Trophoblast cell (in vitro differentiated cells and primary cell): ENCODE data around the gene ADSS1.

Experiments used
- DNase-seq, 2 donors: peaks; one replicate each; pipeline ENCODE4 v3.0.0-alpha.2; 2016
- H2AFZ ChIP-seq: 2 replicates; pipeline ENCODE4 v1.6.1; 2013; ENCODE audit warnings: low read length, moderate library complexity, mild to moderate bottlenecking; ENCODE audit not compliant: insufficient read depth, poor library complexity
- H2AK5ac ChIP-seq: 2 replicates; pipeline ENCODE4 v1.6.1; 2013; ENCODE audit warnings: mild to moderate bottlenecking, low read length
- H2BK120ac ChIP-seq: 2 replicates; pipeline ENCODE4 v1.6.1; 2013; ENCODE audit warnings: low read length, mild to moderate bottlenecking, moderate library complexity; ENCODE audit not compliant: insufficient read depth, poor library complexity
- H2BK12ac ChIP-seq: 2 replicates; pipeline ENCODE4 v1.6.1; 2013; ENCODE audit warnings: mild to moderate bottlenecking, low read length, moderate library complexity
- H2BK5ac ChIP-seq: 2 replicates; pipeline ENCODE4 v1.6.1; 2013; ENCODE audit warnings: low read length, low read depth, moderate library complexity, mild to moderate bottlenecking; ENCODE audit not compliant: poor library complexity
- H3K14ac ChIP-seq: 2 replicates; pipeline ENCODE4 v1.6.1; 2013; ENCODE audit warnings: mild to moderate bottlenecking, low read length
- H3K18ac ChIP-seq: 2 replicates; pipeline ENCODE4 v1.6.1; 2013; ENCODE audit warnings: mild to moderate bottlenecking, low read length
- H3K23ac ChIP-seq: 2 replicates; pipeline ENCODE4 v1.6.1; 2013; ENCODE audit warnings: low read length
- H3K27ac ChIP-seq: 2 replicates; pipeline ENCODE4 v1.5.1; 2013; ENCODE audit warnings: low read depth, mild to moderate bottlenecking, inconsistent platforms, low read length, moderate library complexity
- H3K27me3 ChIP-seq: 2 replicates; pipeline ENCODE4 v1.6.1; 2013; ENCODE audit warnings: inconsistent platforms, mild to moderate bottlenecking, low read length, moderate library complexity; ENCODE audit not compliant: insufficient read depth
- H3K36me3 ChIP-seq, 2 experiments: 1 replicate in 1 of 2; 2 replicates in 1 of 2; pipeline ENCODE4 v1.6.1; 2013; ENCODE audit warnings: low read length in 2 of 2, mild to moderate bottlenecking in 2 of 2, moderate library complexity in 1 of 2; ENCODE audit not compliant: insufficient read depth in 2 of 2, control insufficient read depth in 1 of 2
- H3K4ac ChIP-seq: 2 replicates; pipeline ENCODE4 v1.6.1; 2013; ENCODE audit warnings: low read depth, mild to moderate bottlenecking, low read length, moderate library complexity
- H3K4me1 ChIP-seq, 2 experiments: 1 replicate in 1 of 2; 2 replicates in 1 of 2; pipeline ENCODE4 v1.6.1; 2013; ENCODE audit warnings: low read length in 2 of 2, mild to moderate bottlenecking in 2 of 2, moderate library complexity in 1 of 2; ENCODE audit not compliant: insufficient read depth in 2 of 2, control insufficient read depth in 1 of 2
- H3K4me2 ChIP-seq: 2 replicates; pipeline ENCODE4 v1.6.1; 2013; ENCODE audit warnings: inconsistent platforms, mild to moderate bottlenecking, low read length, moderate library complexity
- H3K4me3 ChIP-seq: 2 replicates; pipeline ENCODE4 v1.5.1; 2013; ENCODE audit warnings: mild to moderate bottlenecking, low read depth, low read length, inconsistent platforms
- H3K79me1 ChIP-seq: one replicate; pipeline ENCODE4 v1.6.1; 2013; ENCODE audit warnings: low read length
- H3K79me2 ChIP-seq: 2 replicates; pipeline ENCODE4 v1.6.1; 2013; ENCODE audit warnings: low read length, mild to moderate bottlenecking; ENCODE audit not compliant: control insufficient read depth, insufficient read depth, poor library complexity
- H3K9ac ChIP-seq: 2 replicates; pipeline ENCODE4 v1.6.1; 2013; ENCODE audit warnings: mild to moderate bottlenecking, low read length
- H3K9me3 ChIP-seq: 2 replicates; pipeline ENCODE4 v1.6.1; 2013; ENCODE audit warnings: low read depth, mild to moderate bottlenecking, control low read depth, inconsistent platforms, low read length; ENCODE audit not compliant: insufficient read depth
- H4K12ac ChIP-seq: 2 replicates; pipeline ENCODE4 v1.6.1; 2013; ENCODE audit warnings: low read depth, mild to moderate bottlenecking, low read length, moderate library complexity
- H4K8ac ChIP-seq: 2 replicates; pipeline ENCODE4 v1.6.1; 2013; ENCODE audit warnings: low read depth, mild to moderate bottlenecking, low read length, moderate library complexity
- H4K91ac ChIP-seq: one replicate; pipeline ENCODE4 v1.6.1; 2013; ENCODE audit warnings: low read depth, mild to moderate bottlenecking, low read length, moderate library complexity
- WGBS: extraction: QIAGEN DNeasy Blood & Tissue Kit; methylation state at CpG from one replicate; pipeline ENCODE4 v1.1.7; 2013; ENCODE audit warnings: missing lambda C conversion rate; ENCODE audit not compliant: insufficient read length, insufficient coverage; ENCODE audit errors: extremely low coverage; 5-methylcytosine and 5-hydroxymethylcytosine counted together

The ADSS1 gene

DNA sequence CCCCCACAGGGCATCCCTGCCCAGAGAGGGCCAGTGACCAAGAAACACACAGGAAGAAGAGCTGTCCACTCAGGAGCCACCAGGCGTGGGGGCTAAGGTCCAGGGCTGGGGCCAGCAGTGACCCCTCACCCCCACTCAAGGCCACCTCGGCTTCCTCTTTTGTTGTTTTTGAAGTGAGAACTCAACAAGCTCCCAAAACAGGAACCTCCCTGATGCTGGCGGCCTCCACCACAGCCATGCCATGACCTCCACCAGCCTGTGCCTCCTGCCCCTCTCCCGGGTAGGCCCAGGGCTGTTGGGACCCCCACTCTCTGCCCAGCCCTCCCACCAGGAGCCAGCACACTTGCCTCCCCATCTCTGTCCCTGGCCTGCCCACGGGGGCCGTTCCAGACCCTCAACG is 63.7 kb downstream of the ADSS1 start:
- H3K27me3 ChIP-seq: no peaks in the 10 kb centered on the region
- no peak overlapping the region for H2AK5ac ChIP-seq
- H3K9me3 ChIP-seq: peaks cover 4% of the 10 kb centered on the region
- peak overlapping the region; percentile 4 for H3K4ac ChIP-seq
- H3K4me3 ChIP-seq: no peak overlapping the region
- no peak overlapping the region for H2AFZ ChIP-seq
- H3K23ac ChIP-seq: no peak overlapping the region
- no peak for DNase-seq
- no peaks in the 10 kb centered on the region for H3K4me1 ChIP-seq
- no peak overlapping the region for H3K27ac ChIP-seq
- H3K79me2 ChIP-seq: peaks cover 7% of the 10 kb centered on the region
- H2BK120ac ChIP-seq: no peak overlapping the region
- no peak overlapping the region for H4K12ac ChIP-seq
- no peak overlapping the region for H2BK12ac ChIP-seq
- no peak overlapping the region for H3K4me2 ChIP-seq
- H3K79me1 ChIP-seq: no peaks in the 10 kb centered on the region
- no peak overlapping the region for H2BK5ac ChIP-seq
- H3K9ac ChIP-seq: no peak overlapping the region
- H3K36me3 ChIP-seq: peaks cover 92 to 93% of the 10 kb centered on the region in 2 experiments
- H4K91ac ChIP-seq: no peak overlapping the region
- no peak overlapping the region for H3K14ac ChIP-seq
- H3K18ac ChIP-seq: peak overlapping the region; percentile 25
- WGBS: no CpG with 5 or more reads among the region's 7 CpGs
- peak overlapping the region; percentile 4 for H4K8ac ChIP-seq

DNA sequence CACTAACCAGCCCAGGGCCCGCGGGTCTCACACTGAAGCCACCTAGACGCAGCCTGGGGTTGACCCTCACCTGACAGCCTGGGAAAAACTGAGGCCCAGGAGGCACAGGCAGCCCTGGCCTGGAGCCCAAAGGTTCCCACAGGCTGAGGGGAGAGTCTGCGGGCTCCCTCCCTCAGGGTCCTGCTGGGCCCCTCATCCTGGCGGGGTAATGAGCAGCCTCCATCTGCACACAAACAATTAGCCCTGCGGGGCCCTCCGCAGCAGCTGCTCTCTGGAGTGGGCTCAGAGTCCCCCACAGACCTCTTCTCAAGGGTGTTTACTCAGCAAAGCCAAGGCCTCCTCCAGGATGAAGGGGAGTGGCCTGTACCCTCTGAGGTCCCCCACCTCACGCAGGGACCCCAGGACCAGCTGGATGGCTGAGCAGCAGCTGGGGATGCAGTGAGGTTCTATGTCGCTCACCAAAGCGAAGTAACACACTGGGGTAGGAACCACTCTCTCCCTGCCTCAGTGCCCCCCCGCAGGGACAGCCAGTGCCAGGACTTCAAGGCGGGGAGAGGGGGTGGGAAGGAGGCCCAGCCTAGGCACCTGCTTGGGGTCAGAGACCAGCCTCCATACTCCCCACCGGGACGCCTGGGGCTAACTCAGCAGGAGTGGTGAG is 64.3 kb downstream of the ADSS1 start:
- H3K4me3 ChIP-seq: no peak overlapping the region
- peak; percentile 41 to 59 for DNase-seq
- peak overlapping the region; percentile 4 for H4K8ac ChIP-seq
- no CpG with 5 or more reads among the region's 14 CpGs for WGBS
- H3K9ac ChIP-seq: no peak overlapping the region
- no peaks in the 10 kb centered on the region for H3K79me1 ChIP-seq
- no peak overlapping the region for H4K91ac ChIP-seq
- peaks cover under 1 to 3% of the 10 kb centered on the region in 2 experiments for H3K4me1 ChIP-seq
- H3K27me3 ChIP-seq: no peaks in the 10 kb centered on the region
- H3K36me3 ChIP-seq: peaks cover 91 to 92% of the 10 kb centered on the region in 2 experiments
- peaks cover 7% of the 10 kb centered on the region for H3K79me2 ChIP-seq
- H2BK120ac ChIP-seq: no peak overlapping the region
- peak overlapping the region; percentile 38 for H3K23ac ChIP-seq
- no peak overlapping the region for H2AK5ac ChIP-seq
- H2BK5ac ChIP-seq: no peak overlapping the region
- no peak overlapping the region for H2BK12ac ChIP-seq
- H4K12ac ChIP-seq: no peak overlapping the region
- no peak overlapping the region for H3K4ac ChIP-seq
- H3K18ac ChIP-seq: no peak overlapping the region
- no peak overlapping the region for H3K4me2 ChIP-seq
- H3K27ac ChIP-seq: no peak overlapping the region
- peaks cover 4% of the 10 kb centered on the region for H3K9me3 ChIP-seq
- no peak overlapping the region for H3K14ac ChIP-seq
- no peak overlapping the region for H2AFZ ChIP-seq

DNA sequence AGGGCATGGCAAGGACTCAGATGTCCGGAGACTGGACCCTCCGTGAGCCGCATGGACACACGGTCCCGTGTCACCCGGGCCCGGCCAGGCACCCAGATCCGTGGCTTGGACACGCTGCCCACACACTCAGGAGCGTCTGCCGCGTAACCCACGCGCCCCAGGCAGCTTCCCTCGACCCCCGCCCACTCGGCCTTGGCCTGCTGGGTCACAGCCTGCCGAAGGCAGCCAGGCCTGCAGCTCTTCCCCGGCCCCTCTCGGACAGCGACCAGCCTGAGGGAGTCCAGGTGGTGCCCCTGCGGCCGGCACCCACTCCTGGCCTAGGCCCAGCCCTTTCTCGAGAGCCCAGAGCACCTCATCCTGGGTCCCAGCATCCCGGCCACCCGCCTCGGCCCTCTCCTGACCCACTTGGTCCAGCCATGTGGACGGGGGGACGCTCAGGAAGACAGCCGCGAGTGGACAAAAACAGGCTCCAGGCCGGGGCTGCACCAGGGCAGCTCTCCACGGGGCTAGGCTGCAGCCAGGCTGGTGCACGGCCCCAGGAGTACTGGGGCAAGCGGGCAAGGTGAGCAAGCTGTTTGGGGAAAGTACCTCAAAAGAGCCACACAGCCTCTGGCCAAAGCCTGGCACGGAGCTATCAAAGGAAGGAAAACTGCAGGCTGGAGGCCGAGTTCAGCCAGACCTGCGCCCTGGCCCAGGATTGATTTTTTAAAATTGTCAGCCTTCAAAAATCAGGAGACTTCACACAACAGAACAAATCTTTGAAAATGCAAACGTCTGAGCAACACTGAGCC is 65.0 kb downstream of the ADSS1 start:
- Histone ChIP-seq H3K18ac (no peak overlapping the region), H3K4me1 (peaks cover 8 to 11% of the 10 kb centered on the region in 2 experiments), H3K27me3 (no peaks in the 10 kb centered on the region), H2AFZ (no peak overlapping the region), H3K9me3 (peaks cover 4% of the 10 kb centered on the region), H3K79me2 (peaks cover 11% of the 10 kb centered on the region), H2BK12ac (no peak overlapping the region), H3K14ac (no peak overlapping the region), H4K91ac (no peak overlapping the region), H3K4me3 (no peak overlapping the region), H3K27ac (no peak overlapping the region), H3K36me3 (peaks cover 84 to 88% of the 10 kb centered on the region in 2 experiments), H4K8ac (no peak overlapping the region), H2BK120ac (no peak overlapping the region), H3K4me2 (no peak overlapping the region), H3K23ac (no peak overlapping the region), H3K4ac (no peak overlapping the region), H2BK5ac (no peak overlapping the region), H4K12ac (no peak overlapping the region), H3K9ac (no peak overlapping the region), H2AK5ac (no peak overlapping the region), H3K79me1 (no peaks in the 10 kb centered on the region)
- no peak for DNase-seq
- WGBS: no CpG with 5 or more reads among the region's 39 CpGs

DNA sequence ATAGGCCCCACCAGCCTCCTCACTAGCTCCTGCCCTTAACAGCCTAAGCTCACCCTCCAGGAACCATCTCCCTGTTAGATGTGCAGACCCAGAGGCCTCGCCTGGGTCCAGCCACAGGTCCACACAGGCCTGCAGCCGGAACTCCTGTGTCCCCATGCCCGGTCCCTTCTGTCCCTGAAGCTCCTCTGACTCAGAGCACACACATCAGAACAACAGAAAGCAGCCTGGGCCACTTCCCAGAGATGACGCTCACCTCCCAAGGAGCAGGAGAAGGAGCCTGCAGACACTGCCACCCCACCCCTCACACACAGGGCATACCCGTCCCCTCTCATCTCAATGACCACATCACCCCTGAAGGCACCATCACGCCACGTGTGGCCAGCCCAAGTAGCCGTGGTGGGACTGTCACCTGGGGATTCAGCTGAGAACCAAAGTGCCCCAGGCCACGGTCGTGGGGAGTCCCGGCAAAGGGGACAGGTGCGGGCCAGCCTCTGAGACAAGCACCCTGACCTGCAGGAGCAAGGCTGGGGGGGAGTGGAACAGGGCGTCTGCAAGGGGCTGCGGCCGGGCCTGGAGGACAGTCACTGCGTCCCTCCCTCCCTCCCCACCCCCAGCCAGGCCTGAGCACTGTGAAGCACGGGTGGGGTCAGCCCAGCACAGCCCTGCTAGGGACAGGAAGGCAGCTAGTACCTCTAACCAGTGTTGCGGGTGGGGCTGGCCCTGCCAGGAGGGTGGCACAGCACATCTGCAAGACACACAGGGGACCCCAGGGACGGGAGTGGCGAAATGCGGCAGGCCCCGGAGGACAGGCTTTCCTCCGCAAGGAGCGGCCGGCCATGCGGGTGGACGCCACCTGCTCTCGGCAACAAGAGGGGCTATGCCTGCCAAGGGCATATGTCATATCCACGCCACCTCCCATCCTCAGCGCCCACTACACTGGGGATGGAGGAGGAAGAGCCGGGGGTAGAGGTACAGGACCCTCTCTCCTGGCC is 66.0 kb downstream of the ADSS1 start:
- Histone ChIP-seq H3K36me3 (peaks cover 74 to 79% of the 10 kb centered on the region in 2 experiments), H2BK120ac (no peak overlapping the region), H4K12ac (no peak overlapping the region), H3K4me2 (no peak overlapping the region), H3K14ac (no peak overlapping the region), H3K27me3 (no peaks in the 10 kb centered on the region), H2BK12ac (no peak overlapping the region), H3K4me3 (no peak overlapping the region), H3K4ac (peak overlapping the region; percentile 9), H4K91ac (no peak overlapping the region), H3K23ac (no peak overlapping the region), H2AK5ac (no peak overlapping the region), H3K27ac (no peak overlapping the region), H3K18ac (no peak overlapping the region), H3K9me3 (peaks cover 4% of the 10 kb centered on the region), H3K79me2 (peaks cover 20% of the 10 kb centered on the region), H3K9ac (no peak overlapping the region), H2AFZ (no peak overlapping the region), H2BK5ac (no peak overlapping the region), H3K79me1 (peaks cover 8% of the 10 kb centered on the region), H4K8ac (no peak overlapping the region), H3K4me1 (peaks cover 8 to 14% of the 10 kb centered on the region in 2 experiments)
- no CpG with 5 or more reads among the region's 31 CpGs for WGBS
- no peak for DNase-seq
